ENCODE data around the gene TUBGCP5.

DNA sequence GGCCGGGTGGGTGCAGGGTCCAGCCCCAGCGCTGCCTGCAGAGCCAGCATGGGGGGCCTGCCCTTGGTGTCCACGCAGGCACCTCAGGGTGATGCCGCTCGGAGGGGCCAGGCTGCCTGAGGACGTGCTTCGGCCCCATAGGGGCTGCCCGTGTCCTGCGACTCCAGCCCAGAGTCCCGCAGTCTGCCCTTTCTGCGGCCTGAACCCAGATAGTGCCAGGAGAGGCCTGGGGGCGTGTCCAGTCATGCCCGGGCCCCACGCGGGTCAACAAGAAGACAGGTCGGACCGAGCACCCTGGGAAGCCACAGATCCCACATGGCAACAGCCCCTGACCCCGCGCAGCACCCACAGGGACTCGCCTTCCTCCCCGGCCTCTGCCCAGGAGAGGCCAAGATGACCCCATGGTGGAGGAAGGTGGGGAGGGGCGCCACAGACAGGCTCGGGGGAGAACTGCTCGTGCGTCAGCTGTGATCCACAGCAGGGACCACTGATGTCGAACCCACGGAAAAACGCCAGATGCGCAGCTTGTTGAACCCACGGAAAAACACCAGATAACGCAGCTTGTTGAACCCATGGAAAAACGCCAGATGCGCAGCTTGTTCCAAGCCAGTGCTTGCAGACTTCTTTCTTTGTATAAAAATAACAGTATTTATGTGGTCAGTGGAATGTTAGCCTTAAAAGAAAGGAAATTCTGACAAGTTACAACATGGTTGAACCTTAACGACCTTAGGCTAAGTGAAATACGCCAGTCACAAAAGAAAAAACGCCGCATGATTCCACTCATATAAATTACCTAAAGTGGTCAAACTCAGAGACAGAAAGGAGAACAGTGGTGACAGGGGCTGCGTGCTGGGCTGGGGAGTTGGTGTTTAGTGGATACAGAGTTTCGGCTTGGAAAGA, 87.7 kb downstream of the TUBGCP5 start:
- TF ChIP-seq YY1 (IDR thresholded peaks at IDR 0.05; ENCODE audit: insufficient read depth, insufficient read length) (no peak), SUZ12 (IDR thresholded peaks at IDR 0.05; ENCODE audit: extremely low read depth, insufficient read depth, insufficient read length) (no peak), ZNF274 (IDR thresholded peaks at IDR 0.05; ENCODE audit: low read depth, low read length) (no peak)

All from NT2/D1 (cell line).